ENCODE results near the gene ZNF488. TPM values are rescaled to one million over a fixed set of nuclear protein-coding genes. Genes with fewer than 3 reads are reported as not detected.

The ZNF488 gene
- total RNA-seq, 1 experiment from 2014 or later, result 11.8 TPM

DNA sequence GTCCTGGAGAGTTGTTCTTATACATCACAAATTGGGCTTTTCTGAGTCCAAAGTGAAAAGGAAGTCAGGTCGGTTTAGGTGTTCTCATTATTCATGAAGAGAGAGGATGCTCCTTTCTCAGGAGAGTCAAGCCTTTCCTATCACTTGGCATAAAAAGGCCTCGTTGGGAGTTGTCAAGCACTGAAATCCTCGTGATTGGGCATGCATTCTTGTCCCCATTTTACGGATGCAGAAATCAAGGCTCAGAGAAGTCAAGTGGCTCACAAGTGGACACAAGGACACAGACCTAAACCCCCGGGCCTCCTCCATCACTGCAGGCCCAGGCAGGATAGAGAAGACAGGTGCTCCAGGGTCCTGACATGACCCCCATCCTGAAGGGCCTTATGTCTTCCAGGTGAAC, 27.4 kb downstream of the ZNF488 start:
- Histone ChIP-seq H3K4me3 (ENCODE audit: low read depth in 2 of 2, low read length in 2 of 2) (no peak overlapping the region), H3K27ac (ENCODE audit: low read length) (no peak overlapping the region), H3K27me3 (ENCODE audit: control insufficient read depth, insufficient read depth, low read length) (no peaks in the 10 kb centered on the region), H3K4me1 (ENCODE audit: control insufficient read depth, insufficient read depth, low read length) (no peaks in the 10 kb centered on the region), H3K36me3 (ENCODE audit: control insufficient read depth, insufficient read depth, low read length) (no peaks in the 10 kb centered on the region), H3K9me3 (ENCODE audit: control insufficient read depth, insufficient read depth, low read depth, low read length) (no peaks in the 10 kb centered on the region)
- ChIA-PET POLR2A (no interaction called here), CTCF (no interaction called here)
- no peak for DNase-seq (ENCODE audit: low read depth, low spot score)
- TF ChIP-seq SIN3A (IDR thresholded peaks at IDR 0.05; ENCODE audit: borderline replicate concordance, insufficient read depth, low read depth, low read length), result no peak
- no peak for TF ChIP-seq TCF7L2 (IDR thresholded peaks at IDR 0.05; ENCODE audit: low read depth, low read length)
- TF ChIP-seq, protein P1, sequence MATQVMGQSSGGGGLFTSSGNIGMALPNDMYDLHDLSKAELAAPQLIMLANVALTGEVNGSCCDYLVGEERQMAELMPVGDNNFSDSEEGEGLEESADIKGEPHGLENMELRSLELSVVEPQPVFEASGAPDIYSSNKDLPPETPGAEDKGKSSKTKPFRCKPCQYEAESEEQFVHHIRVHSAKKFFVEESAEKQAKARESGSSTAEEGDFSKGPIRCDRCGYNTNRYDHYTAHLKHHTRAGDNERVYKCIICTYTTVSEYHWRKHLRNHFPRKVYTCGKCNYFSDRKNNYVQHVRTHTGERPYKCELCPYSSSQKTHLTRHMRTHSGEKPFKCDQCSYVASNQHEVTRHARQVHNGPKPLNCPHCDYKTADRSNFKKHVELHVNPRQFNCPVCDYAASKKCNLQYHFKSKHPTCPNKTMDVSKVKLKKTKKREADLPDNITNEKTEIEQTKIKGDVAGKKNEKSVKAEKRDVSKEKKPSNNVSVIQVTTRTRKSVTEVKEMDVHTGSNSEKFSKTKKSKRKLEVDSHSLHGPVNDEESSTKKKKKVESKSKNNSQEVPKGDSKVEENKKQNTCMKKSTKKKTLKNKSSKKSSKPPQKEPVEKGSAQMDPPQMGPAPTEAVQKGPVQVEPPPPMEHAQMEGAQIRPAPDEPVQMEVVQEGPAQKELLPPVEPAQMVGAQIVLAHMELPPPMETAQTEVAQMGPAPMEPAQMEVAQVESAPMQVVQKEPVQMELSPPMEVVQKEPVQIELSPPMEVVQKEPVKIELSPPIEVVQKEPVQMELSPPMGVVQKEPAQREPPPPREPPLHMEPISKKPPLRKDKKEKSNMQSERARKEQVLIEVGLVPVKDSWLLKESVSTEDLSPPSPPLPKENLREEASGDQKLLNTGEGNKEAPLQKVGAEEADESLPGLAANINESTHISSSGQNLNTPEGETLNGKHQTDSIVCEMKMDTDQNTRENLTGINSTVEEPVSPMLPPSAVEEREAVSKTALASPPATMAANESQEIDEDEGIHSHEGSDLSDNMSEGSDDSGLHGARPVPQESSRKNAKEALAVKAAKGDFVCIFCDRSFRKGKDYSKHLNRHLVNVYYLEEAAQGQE (IDR thresholded peaks at IDR 0.05; ENCODE audit: insufficient read depth in 1 of 2, low read depth in 2 of 2, low read length in 1 of 2), result no peak
- TF ChIP-seq POLR2AphosphoS5 (IDR thresholded peaks at IDR 0.05; ENCODE audit: low read depth, low read length), result no peak
- TF ChIP-seq, protein P2, sequence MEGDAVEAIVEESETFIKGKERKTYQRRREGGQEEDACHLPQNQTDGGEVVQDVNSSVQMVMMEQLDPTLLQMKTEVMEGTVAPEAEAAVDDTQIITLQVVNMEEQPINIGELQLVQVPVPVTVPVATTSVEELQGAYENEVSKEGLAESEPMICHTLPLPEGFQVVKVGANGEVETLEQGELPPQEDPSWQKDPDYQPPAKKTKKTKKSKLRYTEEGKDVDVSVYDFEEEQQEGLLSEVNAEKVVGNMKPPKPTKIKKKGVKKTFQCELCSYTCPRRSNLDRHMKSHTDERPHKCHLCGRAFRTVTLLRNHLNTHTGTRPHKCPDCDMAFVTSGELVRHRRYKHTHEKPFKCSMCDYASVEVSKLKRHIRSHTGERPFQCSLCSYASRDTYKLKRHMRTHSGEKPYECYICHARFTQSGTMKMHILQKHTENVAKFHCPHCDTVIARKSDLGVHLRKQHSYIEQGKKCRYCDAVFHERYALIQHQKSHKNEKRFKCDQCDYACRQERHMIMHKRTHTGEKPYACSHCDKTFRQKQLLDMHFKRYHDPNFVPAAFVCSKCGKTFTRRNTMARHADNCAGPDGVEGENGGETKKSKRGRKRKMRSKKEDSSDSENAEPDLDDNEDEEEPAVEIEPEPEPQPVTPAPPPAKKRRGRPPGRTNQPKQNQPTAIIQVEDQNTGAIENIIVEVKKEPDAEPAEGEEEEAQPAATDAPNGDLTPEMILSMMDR (IDR thresholded peaks at IDR 0.05), result no peak
- intact Hi-C loops (cut with micrococcal nuclease; ENCODE audit: unreplicated experiment) (no loop called here), in situ Hi-C loops (cut with HindIII; ENCODE audit: low pct_unique_long_range_greater_than_20kb, low sequenced_read_pairs) (no loop called here)
- ATAC-seq, result no peak
- BruUV-seq (replicated peaks), result no TSS peak

DNA sequence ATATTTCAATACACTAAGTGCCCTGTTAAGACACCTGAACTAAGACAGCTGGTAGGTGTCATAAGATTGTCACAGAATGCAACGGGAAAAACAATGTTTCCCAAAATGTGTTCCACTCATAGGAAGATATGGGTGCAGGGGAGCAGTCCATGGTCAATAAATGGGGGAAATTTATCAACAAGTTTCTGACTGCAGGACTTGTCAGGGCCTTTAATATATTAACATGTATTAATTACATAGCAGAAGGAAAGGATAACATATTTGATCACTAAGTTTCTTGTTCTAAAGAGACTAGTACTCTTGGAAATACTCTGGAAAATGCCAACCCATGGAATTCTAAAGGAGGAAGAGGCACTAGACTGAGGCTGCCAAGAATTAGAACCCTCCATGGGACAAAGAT, 29.2 kb downstream of the ZNF488 start:
- POLR2A ChIA-PET, result no interaction called here
- TF ChIP-seq POLR2AphosphoS5 (IDR thresholded peaks at IDR 0.05; ENCODE audit: low read depth, low read length), result no peak
- TF ChIP-seq SIN3A (IDR thresholded peaks at IDR 0.05; ENCODE audit: borderline replicate concordance, insufficient read depth, low read depth, low read length), result no peak
- TF ChIP-seq, protein P2 (IDR thresholded peaks at IDR 0.05), result no peak
- no peak for TF ChIP-seq TCF7L2 (IDR thresholded peaks at IDR 0.05; ENCODE audit: low read depth, low read length)
- TF ChIP-seq, protein P1 (IDR thresholded peaks at IDR 0.05; ENCODE audit: insufficient read depth in 1 of 2, low read depth in 2 of 2, low read length in 1 of 2), result no peak
- Histone ChIP-seq H3K36me3 (ENCODE audit: control insufficient read depth, insufficient read depth, low read length) (no peaks in the 10 kb centered on the region), H3K27me3 (ENCODE audit: control insufficient read depth, insufficient read depth, low read length) (no peaks in the 10 kb centered on the region), H3K4me3 (ENCODE audit: low read depth in 2 of 2, low read length in 2 of 2) (no peak overlapping the region), H3K9me3 (ENCODE audit: control insufficient read depth, insufficient read depth, low read depth, low read length) (no peaks in the 10 kb centered on the region), H3K4me1 (ENCODE audit: control insufficient read depth, insufficient read depth, low read length) (no peaks in the 10 kb centered on the region), H3K27ac (ENCODE audit: low read length) (no peak overlapping the region)
- CTCF ChIA-PET, result no interaction called here
- in situ Hi-C loops (cut with HindIII; ENCODE audit: low pct_unique_long_range_greater_than_20kb, low sequenced_read_pairs), result no loop called here
- intact Hi-C loops (cut with micrococcal nuclease; ENCODE audit: unreplicated experiment), result no loop called here
- DNase-seq (ENCODE audit: low read depth, low spot score) (no peak), ATAC-seq (no peak)
- no TSS peak for BruUV-seq (replicated peaks)
